ENCODE results near the gene CCDC83.

GRCh38 chr11:85965202-85965601 is 110.0 kb downstream of the CCDC83 start:
- TF ChIP-seq CTCF (IDR thresholded peaks at IDR 0.05): no peak
- no peak for TF ChIP-seq POLR2A (IDR thresholded peaks at IDR 0.05)

Measured in heart left ventricle (tissue), 13 donors.